H1 (cell line): Measurements from ENCODE around the gene PPIL4.

ENCODE experiments used
- CTCF ChIP-seq, 3 experiments: IDR thresholded peaks; 1 replicate in 2 of 3; 2 replicates in 1 of 3; pipeline versions ENCODE4 v1.5.1 to v1.6.1; 2011; ENCODE audit warnings: low read length in 3 of 3, mild to moderate bottlenecking in 3 of 3, inconsistent platforms in 2 of 3, low read depth in 1 of 3, moderate library complexity in 1 of 3; ENCODE audit not compliant: insufficient read depth in 1 of 3; ENCODE audit errors: control extremely low read depth in 1 of 3
- E2F6 ChIP-seq: IDR thresholded peaks from 2 replicates; pipeline ENCODE4 v1.6.1; 2012; ENCODE audit warnings: inconsistent platforms
- GABPA ChIP-seq: IDR thresholded peaks from 2 replicates; pipeline ENCODE4 v1.6.1; 2011; ENCODE audit warnings: mild to moderate bottlenecking, low read length, moderate library complexity, borderline replicate concordance; ENCODE audit not compliant: insufficient read depth
- MAFK ChIP-seq: IDR thresholded peaks from 2 replicates; pipeline ENCODE4 v1.6.1; 2012; ENCODE audit warnings: low read depth, mild to moderate bottlenecking, improper control_type of control experiment, low read length
- POLR2A ChIP-seq, 2 experiments: IDR thresholded peaks; 1 replicate in 1 of 2; 2 replicates in 1 of 2; pipeline ENCODE4 v1.6.1; 2011; ENCODE audit warnings: low read depth in 2 of 2, low read length in 2 of 2, mild to moderate bottlenecking in 2 of 2; ENCODE audit errors: control extremely low read depth in 1 of 2
- RAD21 ChIP-seq, 2 experiments: IDR thresholded peaks in 1 of 2; conservative IDR thresholded peaks in 1 of 2; 2 replicates each; pipeline ENCODE4 v1.6.1; 2011; ENCODE audit warnings: low read depth in 2 of 2, low read length in 2 of 2, improper control_type of control experiment in 1 of 2, inconsistent platforms in 1 of 2, mild to moderate bottlenecking in 1 of 2, moderate library complexity in 1 of 2

- TF ChIP-seq MAFK, result no peak
- TF ChIP-seq CTCF (IDR thresholded peaks at IDR 0.05; ENCODE audit: control extremely low read depth in 1 of 3, insufficient read depth in 1 of 3, low read depth in 1 of 3, low read length in 3 of 3), result no peak
- TF ChIP-seq POLR2A (IDR thresholded peaks at IDR 0.05; ENCODE audit: control extremely low read depth in 1 of 2, low read depth in 2 of 2, low read length in 2 of 2), result no peak
- no peak for TF ChIP-seq E2F6
- no peak for TF ChIP-seq GABPA
- no peak for TF ChIP-seq RAD21 (IDR thresholded peaks at IDR 0.05 in 1 of 2, conservative IDR thresholded peaks at IDR 0.05 in 1 of 2; ENCODE audit: low read depth in 2 of 2, low read length in 2 of 2)
These were observed 47.6 kb upstream of the PPIL4 start for GRCh38 chr6:149593408-149593807.
